HepG2 (cell line): ENCODE results near the gene CHRM3.

Experiments used
- ARHGAP35 ChIP-seq: sonication (generic); formaldehyde crosslinking; IDR thresholded peaks from 2 replicates; pipeline ENCODE4 v1.9.0; 2022; ENCODE audit warnings: mild to moderate bottlenecking, inconsistent platforms, moderate library complexity, missing genetic modification reagents, borderline replicate concordance
- NKX3-1 ChIP-seq: sonication (generic); formaldehyde crosslinking; IDR thresholded peaks from 2 replicates; pipeline ENCODE4 v1.5.0; 2020; ENCODE audit warnings: missing genetic modification reagents
- POLR2A ChIP-seq, 2 experiments: IDR thresholded peaks; 2 replicates each; pipeline ENCODE4 v1.6.1; 2011; ENCODE audit warnings: low read depth in 2 of 2, low read length in 2 of 2, mild to moderate bottlenecking in 1 of 2, moderate library complexity in 1 of 2; ENCODE audit not compliant: insufficient read depth in 1 of 2
- ZNF768 ChIP-seq: sonication (generic); formaldehyde crosslinking; IDR thresholded peaks from 2 replicates; pipeline ENCODE4 v1.4.0; 2020; ENCODE audit warnings: missing genetic modification reagents
- TF ChIP-seq, protein P1 (sequence below): sonication (generic); formaldehyde crosslinking; IDR thresholded peaks from 2 replicates; pipeline ENCODE4 v1.5.0; 2020; ENCODE audit warnings: missing genetic modification reagents
- TF ChIP-seq, protein P2 (sequence below): sonication (generic); formaldehyde crosslinking; IDR thresholded peaks from 2 replicates; pipeline ENCODE4 v1.5.0; 2020; ENCODE audit warnings: mild to moderate bottlenecking, missing genetic modification reagents, moderate library complexity
- TF ChIP-seq, protein P3 (sequence below): sonication (generic); formaldehyde crosslinking; IDR thresholded peaks from 2 replicates; pipeline ENCODE4 v1.4.0; 2020; ENCODE audit warnings: mild to moderate bottlenecking, missing genetic modification reagents

DNA sequence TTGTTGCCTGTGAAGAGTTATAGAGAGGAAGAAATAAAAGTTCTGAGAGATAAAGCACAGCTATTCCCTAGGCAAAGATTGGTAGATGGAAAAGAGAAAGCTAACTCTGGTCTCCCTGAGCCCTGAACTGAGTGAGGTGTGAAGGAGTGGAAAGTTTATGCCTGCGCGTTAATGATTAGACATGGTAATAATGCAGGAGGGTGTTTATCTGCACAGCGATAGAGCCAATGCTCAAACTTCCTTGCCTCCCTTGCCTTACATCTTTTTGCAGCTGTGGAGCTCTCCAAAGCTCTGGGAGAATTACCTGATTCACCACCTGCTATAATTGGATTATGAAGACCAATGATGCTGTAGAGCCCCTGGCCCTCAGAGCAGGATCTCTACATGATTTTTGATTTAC, 32.8 kb upstream of the CHRM3 start:
- TF ChIP-seq, protein P1, sequence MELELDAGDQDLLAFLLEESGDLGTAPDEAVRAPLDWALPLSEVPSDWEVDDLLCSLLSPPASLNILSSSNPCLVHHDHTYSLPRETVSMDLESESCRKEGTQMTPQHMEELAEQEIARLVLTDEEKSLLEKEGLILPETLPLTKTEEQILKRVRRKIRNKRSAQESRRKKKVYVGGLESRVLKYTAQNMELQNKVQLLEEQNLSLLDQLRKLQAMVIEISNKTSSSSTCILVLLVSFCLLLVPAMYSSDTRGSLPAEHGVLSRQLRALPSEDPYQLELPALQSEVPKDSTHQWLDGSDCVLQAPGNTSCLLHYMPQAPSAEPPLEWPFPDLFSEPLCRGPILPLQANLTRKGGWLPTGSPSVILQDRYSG, result no peak
- TF ChIP-seq POLR2A (IDR thresholded peaks at IDR 0.05; ENCODE audit: insufficient read depth in 1 of 2, low read depth in 2 of 2, low read length in 2 of 2) (no peak), NKX3-1 (no peak), ARHGAP35 (CRISPR knock-in tag) (no peak), ZNF768 (no peak)
- TF ChIP-seq, protein P2, sequence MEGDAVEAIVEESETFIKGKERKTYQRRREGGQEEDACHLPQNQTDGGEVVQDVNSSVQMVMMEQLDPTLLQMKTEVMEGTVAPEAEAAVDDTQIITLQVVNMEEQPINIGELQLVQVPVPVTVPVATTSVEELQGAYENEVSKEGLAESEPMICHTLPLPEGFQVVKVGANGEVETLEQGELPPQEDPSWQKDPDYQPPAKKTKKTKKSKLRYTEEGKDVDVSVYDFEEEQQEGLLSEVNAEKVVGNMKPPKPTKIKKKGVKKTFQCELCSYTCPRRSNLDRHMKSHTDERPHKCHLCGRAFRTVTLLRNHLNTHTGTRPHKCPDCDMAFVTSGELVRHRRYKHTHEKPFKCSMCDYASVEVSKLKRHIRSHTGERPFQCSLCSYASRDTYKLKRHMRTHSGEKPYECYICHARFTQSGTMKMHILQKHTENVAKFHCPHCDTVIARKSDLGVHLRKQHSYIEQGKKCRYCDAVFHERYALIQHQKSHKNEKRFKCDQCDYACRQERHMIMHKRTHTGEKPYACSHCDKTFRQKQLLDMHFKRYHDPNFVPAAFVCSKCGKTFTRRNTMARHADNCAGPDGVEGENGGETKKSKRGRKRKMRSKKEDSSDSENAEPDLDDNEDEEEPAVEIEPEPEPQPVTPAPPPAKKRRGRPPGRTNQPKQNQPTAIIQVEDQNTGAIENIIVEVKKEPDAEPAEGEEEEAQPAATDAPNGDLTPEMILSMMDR (CRISPR knock-in tag), result no peak
- TF ChIP-seq, protein P3, sequence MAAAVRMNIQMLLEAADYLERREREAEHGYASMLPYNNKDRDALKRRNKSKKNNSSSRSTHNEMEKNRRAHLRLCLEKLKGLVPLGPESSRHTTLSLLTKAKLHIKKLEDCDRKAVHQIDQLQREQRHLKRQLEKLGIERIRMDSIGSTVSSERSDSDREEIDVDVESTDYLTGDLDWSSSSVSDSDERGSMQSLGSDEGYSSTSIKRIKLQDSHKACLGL (CRISPR knock-in tag), result no peak
